GM15510 (cell line): Measurements from ENCODE around the gene ZNF385D.

Source experiments
- POLR2A ChIP-seq: IDR thresholded peaks from 3 replicates; pipeline ENCODE4 v1.6.1; 2011; ENCODE audit warnings: borderline replicate concordance; ENCODE audit not compliant: insufficient read length; ENCODE audit errors: extremely low read depth

Gene ZNF385D

GRCh38 chr3:21754839-21755238 is 3.8 kb upstream of the ZNF385D start:
- no peak for TF ChIP-seq POLR2A

- no peak for TF ChIP-seq POLR2A
Measured at GRCh38 chr3:21752749-21753347, 1.8 kb upstream of the ZNF385D start.

GRCh38 chr3:21751886-21752285 is 876 bp upstream of the ZNF385D start:
- no peak for TF ChIP-seq POLR2A

GRCh38 chr3:21750080-21750696 is 822 bp downstream of the ZNF385D start:
- no peak for TF ChIP-seq POLR2A

GRCh38 chr3:21747966-21748555 is 2.9 kb downstream of the ZNF385D start:
- no peak for TF ChIP-seq POLR2A

- no peak for TF ChIP-seq POLR2A
Measured at GRCh38 chr3:21747376-21747775, 3.6 kb downstream of the ZNF385D start.

GRCh38 chr3:21745966-21746365 is 5.0 kb downstream of the ZNF385D start:
- no peak for TF ChIP-seq POLR2A

GRCh38 chr3:21744793-21745192 is 6.2 kb downstream of the ZNF385D start:
- no peak for TF ChIP-seq POLR2A

GRCh38 chr3:21738935-21739702 is 11.9 kb downstream of the ZNF385D start:
- no peak for TF ChIP-seq POLR2A

GRCh38 chr3:21738283-21738682 is 12.7 kb downstream of the ZNF385D start:
- TF ChIP-seq POLR2A: no peak

GRCh38 chr3:21734746-21735145 is 16.3 kb downstream of the ZNF385D start:
- no peak for TF ChIP-seq POLR2A

- TF ChIP-seq POLR2A: no peak
Measured at GRCh38 chr3:21729888-21730459, 21.0 kb downstream of the ZNF385D start.

- TF ChIP-seq POLR2A: no peak
Measured at GRCh38 chr3:21729331-21729730, 21.7 kb downstream of the ZNF385D start.

- no peak for TF ChIP-seq POLR2A
Measured at GRCh38 chr3:21722768-21723167, 28.2 kb downstream of the ZNF385D start.

- TF ChIP-seq POLR2A: no peak
Measured at GRCh38 chr3:21722301-21722700, 28.7 kb downstream of the ZNF385D start.

- no peak for TF ChIP-seq POLR2A
Measured at GRCh38 chr3:21718943-21719591, 31.9 kb downstream of the ZNF385D start.
